A673 (cell line): ENCODE results near the gene ANKS1B. TPM values are rescaled to one million over a fixed set of nuclear protein-coding genes. Genes with fewer than 3 reads are reported as not detected.

Experiments used
- BruUV-seq: library from RNA; stranded (reverse); fragments of 400-500 nt; replicated peaks from 2 replicates; lab custom pipeline; 2021; lab: Mats Ljungman, UMichigan
- CTCF ChIA-PET: fragments of 300-600 bp; sonication (Branson Sonifier 250); formaldehyde crosslinking; loops from one replicate; lab custom pipeline; 2022; ENCODE audit warnings: antibody characterized with exemption; lab: Charles Lee
- POLR2A ChIA-PET: fragments of 300-600 bp; sonication (Branson Sonifier 250); formaldehyde crosslinking; loops from one replicate; lab custom pipeline; 2022; ENCODE audit warnings: antibody characterized with exemption; ENCODE audit not compliant: low non-redundant PET; lab: Charles Lee
- DNase-seq: peaks from one replicate; pipeline ENCODE4 v3.0.0-alpha.2; 2015; ENCODE audit warnings: low spot score
- H3K27ac ChIP-seq: fragments of 200-600 bp; sonication (generic); 2 replicates; pipeline ENCODE4 v1.5.1; 2016; ENCODE audit warnings: mixed run types, low read depth, mild to moderate bottlenecking, mixed read lengths, antibody characterized with exemption, low read length; ENCODE audit not compliant: poor library complexity, severe bottlenecking
- H3K27me3 ChIP-seq: fragments of 200-600 bp; sonication (generic); replicated peaks from 2 replicates; pipeline ENCODE4 v1.6.1; 2017; ENCODE audit warnings: mixed run types, low read depth, mild to moderate bottlenecking, mixed read lengths, antibody characterized with exemption, low read length; ENCODE audit not compliant: insufficient read depth, poor library complexity
- H3K36me3 ChIP-seq: fragments of 200-600 bp; sonication (generic); 2 replicates; pipeline ENCODE4 v1.6.1; 2016; ENCODE audit warnings: mixed run types, mild to moderate bottlenecking, mixed read lengths, antibody characterized with exemption, low read length; ENCODE audit not compliant: insufficient read depth, poor library complexity, severe bottlenecking
- H3K4me1 ChIP-seq: fragments of 200-600 bp; sonication (generic); 2 replicates; pipeline ENCODE4 v1.6.1; 2017; ENCODE audit warnings: mixed run types, mild to moderate bottlenecking, mixed read lengths, antibody characterized with exemption, low read length; ENCODE audit not compliant: insufficient read depth, poor library complexity, severe bottlenecking
- H3K4me3 ChIP-seq: fragments of 200-600 bp; sonication (generic); 2 replicates; pipeline ENCODE4 v1.5.1; 2016; ENCODE audit warnings: low read depth, mixed run types, mild to moderate bottlenecking, mixed read lengths, low read length; ENCODE audit not compliant: poor library complexity, severe bottlenecking
- H3K9me3 ChIP-seq: fragments of 200-600 bp; sonication (generic); 2 replicates; pipeline ENCODE4 v1.6.1; 2016; ENCODE audit warnings: mixed run types, low read depth, mild to moderate bottlenecking, mixed read lengths, antibody characterized with exemption, low read length; ENCODE audit not compliant: poor library complexity, severe bottlenecking
- EZH2 ChIP-seq: fragments of 200-600 bp; sonication (generic); IDR thresholded peaks from 2 replicates; pipeline ENCODE4 v1.6.1; 2017; ENCODE audit warnings: borderline replicate concordance, low read depth, mild to moderate bottlenecking, mixed read lengths, antibody characterized with exemption, low read length; ENCODE audit not compliant: poor library complexity, severe bottlenecking
- intact Hi-C: fragments of 100-400 bp; cut with micrococcal nuclease; formaldehyde crosslinking; loops from one replicate; pipeline ENCODE4 v1.10.0; 2022; ENCODE audit not compliant: unreplicated experiment
- total RNA-seq: library from RNA; stranded (reverse); gene quantifications from 2 replicates; pipeline ENCODE4 v1.2.3, GENCODE V29; 2021
- TF ChIP-seq, protein P1 (sequence below): fragments of 300-800, 200-600 bp; sonication (generic); conservative IDR thresholded peaks from 2 replicates; pipeline ENCODE4 v1.5.1; 2017; ENCODE audit warnings: low read depth, mild to moderate bottlenecking, antibody characterized with exemption, low read length, moderate library complexity, mixed read lengths

ANKS1B gene
- total RNA-seq, 1 experiment from 2014 or later, result 0.99 TPM

DNA sequence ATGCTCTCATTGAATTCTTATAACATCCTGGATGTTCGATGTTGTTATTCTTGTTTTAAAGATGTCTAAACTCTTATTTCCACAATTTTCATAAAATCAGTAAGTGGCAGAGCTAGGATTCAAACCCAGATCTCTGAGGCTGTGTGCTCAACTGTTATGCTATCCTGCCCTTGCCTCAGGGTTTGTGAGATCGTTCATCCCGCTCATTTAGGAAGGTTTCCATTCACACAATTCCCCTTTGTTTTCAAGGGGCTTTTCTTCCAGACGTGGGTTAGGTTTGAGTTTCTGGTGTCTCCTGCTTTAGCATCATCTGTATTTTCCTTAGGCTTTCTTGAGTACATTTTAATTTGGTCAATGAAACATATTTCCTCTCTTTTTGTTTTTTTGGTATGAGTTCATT is 1270.3 kb downstream of the ANKS1B start:
- CTCF ChIA-PET, result no interaction called here
- no peak for DNase-seq
- no peaks in the 10 kb centered on the region for H3K36me3 ChIP-seq
- no peaks in the 10 kb centered on the region for H3K4me1 ChIP-seq
- H3K27ac ChIP-seq, result no peak overlapping the region
- no peak overlapping the region for H3K4me3 ChIP-seq
- BruUV-seq, result no TSS peak
- POLR2A ChIA-PET, result no interaction called here
- intact Hi-C loops, result no loop called here
- no peaks in the 10 kb centered on the region for H3K9me3 ChIP-seq
- TF ChIP-seq, protein P1, sequence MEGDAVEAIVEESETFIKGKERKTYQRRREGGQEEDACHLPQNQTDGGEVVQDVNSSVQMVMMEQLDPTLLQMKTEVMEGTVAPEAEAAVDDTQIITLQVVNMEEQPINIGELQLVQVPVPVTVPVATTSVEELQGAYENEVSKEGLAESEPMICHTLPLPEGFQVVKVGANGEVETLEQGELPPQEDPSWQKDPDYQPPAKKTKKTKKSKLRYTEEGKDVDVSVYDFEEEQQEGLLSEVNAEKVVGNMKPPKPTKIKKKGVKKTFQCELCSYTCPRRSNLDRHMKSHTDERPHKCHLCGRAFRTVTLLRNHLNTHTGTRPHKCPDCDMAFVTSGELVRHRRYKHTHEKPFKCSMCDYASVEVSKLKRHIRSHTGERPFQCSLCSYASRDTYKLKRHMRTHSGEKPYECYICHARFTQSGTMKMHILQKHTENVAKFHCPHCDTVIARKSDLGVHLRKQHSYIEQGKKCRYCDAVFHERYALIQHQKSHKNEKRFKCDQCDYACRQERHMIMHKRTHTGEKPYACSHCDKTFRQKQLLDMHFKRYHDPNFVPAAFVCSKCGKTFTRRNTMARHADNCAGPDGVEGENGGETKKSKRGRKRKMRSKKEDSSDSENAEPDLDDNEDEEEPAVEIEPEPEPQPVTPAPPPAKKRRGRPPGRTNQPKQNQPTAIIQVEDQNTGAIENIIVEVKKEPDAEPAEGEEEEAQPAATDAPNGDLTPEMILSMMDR, result no peak
- TF ChIP-seq EZH2, result no peak
- no peaks in the 10 kb centered on the region for H3K27me3 ChIP-seq

DNA sequence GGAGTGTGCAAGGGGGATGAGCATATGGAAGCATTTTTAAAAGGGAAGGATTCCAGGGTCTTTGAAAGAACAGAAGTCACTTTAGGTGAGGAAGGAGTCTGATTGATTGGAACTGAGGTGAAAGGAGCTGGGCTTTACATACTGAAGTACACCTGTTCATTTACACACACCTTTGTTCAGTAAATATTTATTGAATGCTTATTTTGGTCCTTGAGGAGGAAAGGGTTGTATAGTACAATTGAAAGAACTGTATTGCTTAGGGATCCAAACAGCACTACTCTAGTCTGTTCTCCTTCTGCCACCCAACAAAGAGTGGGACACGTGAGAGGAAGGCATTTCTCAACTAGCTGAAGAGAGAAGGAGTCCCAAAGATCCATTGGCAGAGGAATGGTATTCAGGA is 1275.7 kb downstream of the ANKS1B start:
- Histone ChIP-seq H3K4me1 (no peaks in the 10 kb centered on the region), H3K27me3 (no peaks in the 10 kb centered on the region), H3K4me3 (no peak overlapping the region), H3K36me3 (no peaks in the 10 kb centered on the region), H3K9me3 (no peaks in the 10 kb centered on the region), H3K27ac (no peak overlapping the region)
- intact Hi-C loops, result no loop called here
- TF ChIP-seq, protein P1, result no peak
- TF ChIP-seq EZH2, result no peak
- no peak for DNase-seq
- CTCF ChIA-PET, result no interaction called here
- no TSS peak for BruUV-seq
- POLR2A ChIA-PET, result no interaction called here

DNA sequence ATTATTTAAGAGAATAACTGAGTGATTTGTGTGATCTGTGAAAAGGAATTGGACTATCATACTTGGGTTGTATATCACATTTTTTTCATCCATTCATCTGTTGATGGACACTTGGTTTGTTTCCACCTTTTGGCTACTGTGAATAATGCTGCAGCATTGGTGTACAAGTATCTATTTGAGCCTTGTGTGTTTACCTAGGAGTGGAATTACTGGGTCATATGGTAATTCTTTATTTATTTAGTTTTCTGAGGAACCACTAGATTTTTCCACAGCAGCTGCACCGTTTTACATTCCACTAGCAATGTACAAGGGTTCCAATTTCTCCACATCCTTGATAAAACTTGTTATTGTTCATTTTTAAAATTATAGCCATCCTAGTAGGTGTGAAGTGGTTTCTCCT is 1283.6 kb downstream of the ANKS1B start:
- intact Hi-C loops, result no loop called here
- DNase-seq, result no peak
- no TSS peak for BruUV-seq

More for the DNA sequence above, 1283.6 kb downstream of the ANKS1B start:
- H3K27me3 ChIP-seq, result no peaks in the 10 kb centered on the region
- no peaks in the 10 kb centered on the region for H3K9me3 ChIP-seq
- H3K36me3 ChIP-seq, result no peaks in the 10 kb centered on the region
- no peak for TF ChIP-seq EZH2
- TF ChIP-seq, protein P1, result no peak
- ChIA-PET POLR2A (no interaction called here), CTCF (no interaction called here)
- peaks cover 4% of the 10 kb centered on the region for H3K4me1 ChIP-seq
- H3K27ac ChIP-seq, result no peak overlapping the region
- no peak overlapping the region for H3K4me3 ChIP-seq
